ENCODE measurements around the gene SLC25A51.

Gene SLC25A51

DNA sequence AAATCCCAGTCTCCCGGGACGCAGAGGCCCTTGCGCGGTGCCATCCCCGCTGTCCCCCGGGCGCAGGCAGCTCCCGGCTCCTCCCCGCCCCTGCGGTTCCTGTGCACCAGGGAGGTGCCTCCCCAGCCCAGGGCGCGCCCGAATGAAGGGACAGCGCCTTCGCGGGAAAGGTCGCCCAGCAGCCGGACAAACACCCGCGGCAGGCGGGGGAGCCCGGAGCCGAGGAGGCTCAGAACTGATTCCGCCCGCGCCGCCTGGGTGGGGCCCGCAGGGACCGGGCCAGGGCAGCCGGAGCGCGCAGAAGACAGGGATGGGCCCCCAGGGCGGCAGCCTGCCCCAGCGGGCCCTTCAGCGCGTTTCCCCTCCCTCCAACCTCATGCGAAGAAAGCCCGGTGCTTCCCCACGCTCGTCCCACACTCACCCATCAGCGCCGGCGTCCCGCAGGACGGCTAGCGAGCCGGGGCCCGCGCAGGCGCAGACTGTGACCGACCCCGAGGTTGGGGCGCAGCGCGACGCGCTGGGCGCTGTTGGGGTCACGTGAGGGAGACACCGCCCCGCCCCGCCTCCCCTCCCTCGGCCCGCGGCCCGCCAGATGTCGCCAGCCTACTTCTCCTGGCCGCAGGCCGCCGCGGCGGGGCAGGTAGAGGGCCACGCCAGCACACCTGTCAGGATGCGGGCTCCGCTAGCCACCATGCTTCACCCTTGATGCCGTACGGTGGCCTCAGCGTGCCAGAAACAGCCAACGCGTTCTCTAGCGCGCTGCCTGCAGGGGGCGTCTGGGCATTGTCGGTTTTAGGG, at the start of gene SLC25A51:
Gene SLC25A51 (minus strand): TSS at position 481 of the 798 bp plus-strand sequence. CDS start 15,577 bp downstream, outside the sequence.
- peak; percentile 95 for DNase-seq

GRCh38 chr9:37953206-37953774, 49.4 kb upstream of the SLC25A51 start:
- DNase-seq: no peak

DNA sequence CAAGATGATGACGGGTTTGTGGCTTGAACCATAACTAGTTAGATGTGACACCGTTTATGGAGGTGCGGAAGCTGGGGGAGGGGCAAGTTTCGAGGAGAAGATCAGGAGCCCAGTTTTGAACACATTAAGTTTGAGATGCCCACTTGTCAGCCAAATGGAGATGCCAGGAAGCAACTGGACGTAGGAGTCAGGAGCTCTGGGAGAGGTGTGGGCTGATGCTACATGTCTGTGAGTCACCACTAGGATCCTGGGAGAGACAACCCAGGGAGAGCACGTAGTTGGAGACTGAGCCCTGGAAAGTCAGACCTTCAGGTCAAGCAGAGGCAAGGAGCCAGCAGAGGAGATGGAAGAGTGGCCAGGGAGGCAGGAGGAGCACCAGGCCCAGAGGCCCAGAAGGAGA, 48.8 kb upstream of the SLC25A51 start:
- no peak for DNase-seq

DNA sequence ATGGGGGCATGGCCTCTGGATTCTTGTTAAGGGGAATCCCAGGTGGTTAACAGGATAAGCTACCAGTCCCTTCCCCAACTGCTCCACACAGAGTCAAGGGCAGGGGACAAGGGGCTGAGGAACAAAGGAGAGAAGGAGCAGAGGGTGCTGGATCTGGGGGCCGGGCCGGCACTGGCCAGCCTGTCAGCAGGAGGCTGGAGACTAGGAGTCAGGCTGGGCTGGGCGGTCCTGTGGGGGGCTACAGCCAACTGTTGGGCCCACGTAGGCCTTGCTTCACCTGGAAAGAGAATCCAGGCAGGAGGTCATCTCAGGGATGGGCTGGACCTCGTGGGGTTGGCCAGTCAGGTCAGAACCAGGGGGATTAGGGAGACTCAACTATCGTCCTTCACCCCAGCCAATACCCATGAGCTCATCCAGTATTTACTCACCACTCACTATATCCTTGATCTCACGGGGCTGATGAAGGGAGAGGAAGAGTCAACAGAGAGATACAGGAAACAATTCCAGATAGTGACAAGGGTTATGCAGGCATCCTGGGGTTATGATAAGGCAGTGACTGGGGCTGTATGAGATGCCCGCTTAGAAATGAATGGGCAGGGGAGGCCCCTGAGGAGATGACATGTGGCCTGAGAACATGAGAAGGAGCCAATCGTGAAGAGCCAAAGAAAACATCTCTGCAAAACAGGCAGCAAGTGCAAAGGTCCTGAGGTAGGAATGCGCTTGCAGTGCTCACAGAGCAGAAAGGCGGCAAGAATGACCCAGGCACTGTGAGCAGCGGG, 47.9 kb upstream of the SLC25A51 start:
- no peak for DNase-seq

- DNase-seq: no peak
These were observed 46.6 kb upstream of the SLC25A51 start for GRCh38 chr9:37950561-37950960.

DNA sequence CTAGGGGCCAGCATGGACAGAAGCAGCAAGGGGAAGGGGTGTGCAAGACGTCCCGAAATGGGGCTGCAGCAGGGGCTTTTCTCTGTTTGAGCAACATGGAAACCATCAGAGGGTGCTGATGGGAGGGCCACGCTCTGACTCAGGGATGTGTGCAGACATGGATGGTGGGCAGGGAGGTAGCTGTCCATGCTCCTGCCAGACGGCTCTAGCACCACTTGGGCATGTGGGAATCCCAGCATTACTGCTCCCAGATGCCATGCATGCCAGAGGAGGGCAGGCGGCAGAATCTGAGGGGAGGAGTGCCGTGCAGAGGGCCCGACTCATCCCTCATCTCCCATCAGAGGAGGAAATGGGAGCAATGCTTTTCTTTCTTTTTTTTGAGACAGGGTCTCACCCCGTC, 45.6 kb upstream of the SLC25A51 start:
- DNase-seq: no peak

GRCh38 chr9:37948417-37948980, 44.6 kb upstream of the SLC25A51 start:
- no peak for DNase-seq

DNA sequence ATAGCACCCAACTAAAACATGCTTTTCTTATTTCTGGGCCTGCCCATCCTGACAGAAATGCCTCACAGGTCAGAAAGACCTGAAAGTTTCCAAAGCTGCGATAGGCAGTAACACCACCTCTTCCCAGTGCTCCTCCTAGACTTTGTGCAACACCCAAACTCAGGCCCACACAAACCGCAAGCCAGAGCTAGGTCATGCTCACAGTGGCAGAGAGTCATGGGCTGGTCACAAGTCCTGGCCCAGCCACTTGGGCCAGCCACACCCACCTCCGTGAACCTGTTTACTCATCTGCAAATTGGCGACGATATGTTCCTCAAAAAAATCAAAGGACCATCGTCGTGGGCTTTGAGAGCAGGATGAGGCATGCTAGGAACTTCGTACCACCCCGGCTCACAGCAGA, 44.0 kb upstream of the SLC25A51 start:
- DNase-seq: no peak

DNA sequence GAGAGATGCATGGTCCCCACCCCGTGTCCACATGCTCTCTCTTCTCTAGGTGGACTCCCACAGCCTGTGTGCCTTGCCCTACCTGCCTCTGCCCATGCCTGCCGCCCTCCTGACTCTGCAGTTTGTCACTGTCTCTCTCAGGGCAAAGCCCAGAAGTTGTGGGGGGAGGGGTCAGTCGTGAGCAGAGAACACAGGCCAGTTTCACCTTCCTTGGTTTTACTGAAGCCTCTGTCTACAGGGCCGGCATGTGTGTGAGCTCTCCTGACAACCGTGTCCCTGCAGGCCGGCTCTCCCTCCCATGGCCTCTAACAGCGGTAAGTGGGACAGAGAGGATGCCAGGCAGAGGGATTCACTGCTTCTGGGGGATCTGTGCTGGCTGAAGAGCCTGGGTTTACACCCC, 43.5 kb upstream of the SLC25A51 start:
- DNase-seq: no peak

DNA sequence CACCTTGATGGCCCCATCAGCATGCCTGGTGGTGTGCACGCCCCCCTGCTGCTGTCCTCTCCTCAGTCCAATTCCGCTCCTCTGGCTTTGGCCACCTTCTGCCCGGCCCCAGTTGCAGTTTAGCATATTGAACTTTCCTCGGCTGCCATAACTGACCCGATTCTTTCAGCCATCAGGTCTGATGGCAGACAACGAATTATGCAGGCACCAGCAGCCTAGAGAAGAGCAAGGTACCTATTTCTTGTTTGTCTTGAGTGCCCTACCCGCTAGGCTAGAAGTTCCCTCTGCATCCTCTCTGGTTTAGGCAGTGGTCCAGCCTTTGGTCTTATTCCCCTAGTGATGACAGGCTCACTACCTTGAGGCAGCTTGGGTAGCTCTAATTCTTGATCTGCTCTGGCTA, 43.0 kb upstream of the SLC25A51 start:
- DNase-seq: no peak

GRCh38 chr9:37946041-37946440, 42.1 kb upstream of the SLC25A51 start:
- no peak for DNase-seq

- no peak for DNase-seq
These were observed 40.9 kb upstream of the SLC25A51 start for GRCh38 chr9:37944671-37945481.

DNA sequence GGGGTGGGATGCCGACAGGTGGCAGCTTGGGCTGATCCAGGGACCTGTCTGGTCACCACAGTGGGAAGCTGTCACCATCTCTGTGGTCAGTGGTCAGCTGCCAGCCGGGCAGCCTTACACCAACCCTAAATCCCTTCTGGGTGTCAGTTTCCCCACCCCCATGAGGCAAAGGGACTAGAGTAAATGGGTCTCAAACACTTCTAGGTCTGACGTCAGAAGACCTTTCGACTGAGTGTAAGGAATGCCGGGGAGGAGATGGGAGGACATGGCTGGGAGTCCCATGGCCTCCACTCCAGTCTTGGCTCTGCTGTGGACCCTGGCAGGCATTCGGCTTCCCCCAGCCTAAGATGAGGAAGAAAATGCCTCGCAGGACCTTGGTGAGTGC, 40.3 kb upstream of the SLC25A51 start:
- DNase-seq: no peak

- no peak for DNase-seq
These were observed 39.7 kb upstream of the SLC25A51 start for GRCh38 chr9:37943345-37944265.

DNA sequence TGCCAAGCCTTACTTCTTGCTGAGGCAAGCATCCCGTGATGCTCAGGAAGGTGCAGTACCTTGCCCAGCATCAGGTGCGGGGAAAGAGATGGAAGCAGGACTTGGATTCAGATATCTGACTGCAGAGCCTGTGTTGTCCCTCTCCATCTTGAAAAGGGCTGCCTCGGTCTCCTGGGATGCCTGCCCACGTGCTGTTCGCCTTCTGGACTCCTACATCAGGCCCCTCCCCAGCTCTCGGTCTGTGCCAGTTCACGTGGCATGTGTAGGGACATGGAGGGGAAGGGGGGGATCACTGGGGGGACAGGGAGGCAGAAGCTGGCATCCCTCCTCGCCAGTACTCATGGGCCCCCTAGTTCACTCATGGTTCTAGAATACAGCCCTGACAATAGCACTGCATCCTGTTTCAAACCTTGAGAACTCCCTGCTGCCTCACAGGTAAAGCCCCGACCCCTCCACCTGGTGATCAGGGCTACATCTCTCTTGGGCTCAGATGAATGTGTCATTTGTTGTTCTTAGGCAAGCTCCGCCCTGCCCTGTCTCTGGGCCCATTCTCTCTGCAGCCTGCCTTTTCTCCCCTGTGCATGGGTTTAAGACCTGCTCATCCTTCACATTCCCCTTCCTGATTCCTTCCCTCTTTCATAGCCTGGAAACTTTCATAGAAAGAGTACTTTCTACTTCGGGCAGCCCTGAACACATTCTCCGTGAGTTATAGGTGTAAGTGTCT, 38.9 kb upstream of the SLC25A51 start:
- no peak for DNase-seq

- DNase-seq: no peak
These were observed 37.3 kb upstream of the SLC25A51 start for GRCh38 chr9:37941253-37941652.

GRCh38 chr9:37939575-37940095, 35.7 kb upstream of the SLC25A51 start:
- DNase-seq: no peak

GRCh38 chr9:37938121-37938891, 34.4 kb upstream of the SLC25A51 start:
- DNase-seq: no peak

DNA sequence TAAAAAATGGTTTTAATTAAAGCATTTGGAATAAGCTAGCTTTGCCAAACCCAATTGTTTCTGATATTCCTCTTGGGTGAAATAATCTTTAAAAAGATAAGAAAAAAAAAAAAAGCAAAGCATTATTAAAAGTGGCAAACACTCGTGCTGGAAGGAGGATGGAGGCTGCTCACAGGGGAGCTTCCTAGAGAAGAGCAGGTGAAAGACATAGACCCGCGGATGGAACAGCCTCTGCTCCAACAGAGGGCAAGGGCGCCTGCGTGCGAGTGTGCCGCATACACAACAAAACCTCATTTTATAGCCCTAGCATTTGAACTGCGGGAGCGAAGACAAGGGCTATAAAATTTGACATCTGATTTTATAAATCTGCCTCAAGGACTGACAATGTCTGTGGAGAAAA, 33.4 kb upstream of the SLC25A51 start:
- no peak for DNase-seq

GRCh38 chr9:37936965-37937364, 33.0 kb upstream of the SLC25A51 start:
- DNase-seq: no peak
